Measurements from ENCODE around the gene SRGAP1.

Gene SRGAP1

DNA sequence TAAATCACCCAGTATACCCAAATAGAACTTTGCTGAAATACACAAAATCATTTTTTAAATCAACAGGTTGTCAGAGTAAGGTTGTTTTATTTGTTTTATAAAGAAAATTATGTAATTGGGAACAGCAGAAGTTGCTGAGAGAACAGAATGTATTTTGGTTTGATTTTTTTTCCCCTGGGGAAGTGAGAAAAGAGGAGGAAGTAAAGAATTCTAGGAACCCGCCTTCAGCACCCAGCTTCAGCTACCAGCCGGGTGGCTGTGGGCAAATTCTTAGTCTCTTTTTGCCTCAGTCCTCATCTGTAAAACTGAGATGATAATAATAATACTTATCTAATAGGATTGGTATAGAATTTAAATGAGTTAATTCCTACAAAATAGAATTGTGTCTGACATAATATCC lies 119.4 kb downstream of the SRGAP1 start:
- no peak for DNase-seq (ENCODE audit: low read depth in 2 of 2, low spot score in 1 of 2)

DNA sequence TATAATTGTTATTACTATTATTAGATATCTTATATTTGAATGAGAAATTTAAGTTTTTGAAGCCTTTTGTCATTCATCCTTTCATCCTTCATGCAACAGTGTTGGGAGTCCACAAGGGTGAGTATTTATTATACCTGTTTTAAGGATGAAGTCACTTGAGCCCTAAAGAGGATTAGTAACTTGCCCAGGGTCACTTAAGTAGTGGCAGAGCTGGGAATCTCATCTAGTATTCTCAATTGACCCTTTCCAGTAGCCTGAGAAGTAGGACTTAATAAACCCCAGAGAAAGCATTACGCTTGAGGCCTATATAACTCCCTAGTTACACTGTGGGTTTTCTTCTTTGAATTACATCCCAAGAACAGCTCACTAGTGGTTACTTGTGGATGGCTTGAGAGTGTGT lies 119.8 kb downstream of the SRGAP1 start:
- DNase-seq (ENCODE audit: low read depth in 2 of 2, low spot score in 1 of 2) = no peak

DNA sequence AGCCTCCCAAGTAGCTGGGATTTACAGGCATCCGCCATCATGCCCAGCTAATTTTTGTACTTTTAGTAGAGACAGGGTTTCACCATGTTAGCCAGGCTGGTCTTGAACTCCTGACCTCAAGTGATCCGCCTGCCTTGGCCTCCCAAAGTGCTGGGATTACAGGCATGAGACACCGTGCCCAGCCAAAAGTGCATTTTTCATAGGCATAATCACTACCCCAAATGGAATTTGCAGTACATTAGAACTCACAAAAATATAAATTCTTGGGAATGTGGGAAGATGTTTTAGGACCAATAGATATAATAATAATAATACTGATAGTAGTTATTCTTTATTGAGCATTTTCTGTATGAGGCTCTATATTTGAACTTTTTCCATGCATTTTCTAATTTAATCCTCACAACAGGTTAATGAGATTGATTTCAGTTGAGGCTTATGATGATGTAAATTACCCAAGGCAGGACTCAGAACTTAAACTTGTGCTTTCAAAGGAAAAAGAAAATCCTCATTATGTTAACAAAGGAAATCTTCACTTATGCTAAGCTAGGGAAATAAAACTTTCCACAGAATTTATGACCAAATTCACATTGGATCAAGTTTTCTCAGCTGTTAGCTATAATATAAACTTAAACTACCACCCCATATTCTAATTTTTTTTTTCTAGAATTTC lies 121.6 kb downstream of the SRGAP1 start:
- no peak for DNase-seq (ENCODE audit: low read depth in 2 of 2, low spot score in 1 of 2)

DNA sequence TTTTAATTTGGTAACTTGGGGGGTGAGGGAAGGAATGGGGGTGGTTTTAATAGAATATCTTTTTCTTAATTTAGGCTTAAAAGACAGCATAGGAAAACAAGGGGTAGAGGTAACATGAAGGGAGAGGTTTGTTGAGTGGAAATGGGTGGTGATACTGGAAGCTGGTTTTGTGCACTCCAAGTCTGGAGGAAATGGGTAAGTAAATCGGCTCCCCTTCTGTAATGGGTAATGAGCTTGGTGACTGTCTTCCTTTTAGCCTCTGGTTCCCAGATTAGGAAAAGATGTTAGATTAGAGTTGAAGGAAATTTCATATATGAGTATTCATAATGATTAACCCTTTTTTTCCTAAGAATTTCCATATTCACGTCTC lies 122.1 kb downstream of the SRGAP1 start:
- DNase-seq (ENCODE audit: low read depth in 2 of 2, low spot score in 1 of 2) = no peak

DNA sequence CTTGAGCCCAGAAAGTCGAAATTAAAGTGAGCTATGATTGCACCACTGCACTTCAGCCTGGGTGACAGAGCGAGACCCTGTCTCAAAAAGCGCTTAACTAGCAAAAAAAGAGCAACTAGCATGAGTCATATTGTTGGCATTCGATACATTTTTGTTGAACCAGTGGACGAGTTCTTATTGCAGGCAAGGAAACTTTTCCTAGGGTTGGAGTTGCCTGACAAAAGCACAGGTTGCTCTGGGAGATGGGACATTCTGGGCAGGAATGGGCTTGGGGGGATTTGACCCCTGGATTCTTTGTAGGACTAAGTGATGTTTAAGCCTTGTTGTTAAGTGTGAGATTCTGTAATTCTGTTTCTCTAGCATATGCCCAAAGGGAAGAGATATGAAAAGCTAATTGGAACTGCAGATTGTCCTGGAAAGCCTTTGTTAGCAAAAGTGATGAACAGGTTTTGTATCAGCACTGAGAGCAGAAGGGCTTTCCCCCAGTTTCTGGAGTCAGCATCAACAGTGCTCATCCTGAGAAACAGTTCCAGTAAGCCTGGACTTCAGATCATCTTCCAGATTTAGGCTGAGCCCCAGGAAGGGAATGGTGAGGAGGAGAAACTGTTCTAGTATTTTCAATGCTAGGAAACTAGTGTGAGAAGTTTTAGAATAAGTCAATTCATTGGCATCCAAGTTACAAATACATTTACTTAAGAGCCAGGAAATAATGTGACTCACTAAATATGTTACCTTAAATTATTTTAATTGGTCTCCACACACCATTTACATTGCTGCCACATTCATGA lies 123.1 kb downstream of the SRGAP1 start:
- DNase-seq (ENCODE audit: low read depth in 2 of 2, low spot score in 1 of 2) = no peak

DNA sequence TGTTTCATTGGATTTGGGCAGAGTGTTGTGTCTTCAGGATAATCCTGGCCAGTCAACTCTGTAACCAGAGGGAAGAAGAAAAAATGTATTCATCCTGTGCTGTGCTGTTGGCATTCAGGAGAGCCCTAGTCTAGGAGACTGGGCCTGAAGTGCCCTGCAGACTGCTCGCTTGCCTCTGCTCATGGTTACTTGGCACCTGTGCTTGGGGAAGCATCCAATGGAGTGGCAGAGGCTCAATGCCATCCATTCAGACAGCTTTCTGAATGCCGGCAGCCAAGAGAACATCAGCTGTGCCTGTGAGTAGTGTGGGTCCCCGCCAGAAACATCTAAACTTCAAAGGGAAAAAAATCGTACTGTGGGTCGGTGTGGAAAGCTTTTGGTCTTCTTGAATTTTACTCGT lies 124.2 kb downstream of the SRGAP1 start:
- DNase-seq (ENCODE audit: low read depth in 2 of 2, low spot score in 1 of 2) = no peak

DNA sequence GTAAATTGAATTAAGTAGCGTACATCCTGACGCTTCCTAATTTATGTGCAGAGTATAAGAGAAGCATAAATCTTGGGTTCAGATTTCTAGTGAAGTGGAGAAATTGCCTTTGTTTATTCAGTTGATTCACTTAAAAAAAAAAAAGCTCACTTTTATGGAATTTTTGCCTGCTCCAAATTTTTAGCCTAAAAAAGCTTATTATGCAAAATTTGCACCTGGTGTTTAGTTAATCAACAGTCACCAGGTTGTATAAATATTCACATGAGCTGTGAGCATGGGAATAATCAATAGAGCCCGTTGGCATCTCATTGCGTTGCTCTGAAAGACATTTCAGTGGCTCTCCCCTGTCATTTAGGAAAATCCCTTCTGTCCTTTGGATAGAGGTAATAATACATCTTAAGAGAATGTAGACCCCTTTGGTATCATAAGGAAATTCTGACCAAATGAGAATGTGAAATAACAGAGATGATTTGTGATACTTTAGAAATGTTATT lies 132.4 kb downstream of the SRGAP1 start:
- DNase-seq (ENCODE audit: low read depth in 2 of 2, low spot score in 1 of 2) = no peak

DNA sequence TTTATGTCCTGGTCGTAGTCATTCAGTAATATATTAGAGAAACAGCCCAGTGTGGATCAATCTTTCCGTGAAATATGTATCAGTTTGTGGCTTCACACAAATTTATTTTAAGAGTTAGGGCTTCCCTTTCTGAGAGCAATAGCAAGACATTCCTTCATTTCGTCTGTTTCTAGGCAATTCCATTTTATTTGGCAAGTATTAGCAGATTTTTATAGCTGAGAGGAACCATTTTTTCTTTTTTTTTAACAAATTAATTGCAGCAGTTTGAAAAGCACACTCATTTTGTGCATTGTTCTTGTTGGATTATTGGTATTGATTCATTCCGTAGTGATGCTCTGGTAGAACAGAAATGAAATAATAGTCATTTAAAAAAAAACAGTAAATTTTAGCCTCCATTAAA lies 132.9 kb downstream of the SRGAP1 start:
- no peak for DNase-seq (ENCODE audit: low read depth in 2 of 2, low spot score in 1 of 2)

DNA sequence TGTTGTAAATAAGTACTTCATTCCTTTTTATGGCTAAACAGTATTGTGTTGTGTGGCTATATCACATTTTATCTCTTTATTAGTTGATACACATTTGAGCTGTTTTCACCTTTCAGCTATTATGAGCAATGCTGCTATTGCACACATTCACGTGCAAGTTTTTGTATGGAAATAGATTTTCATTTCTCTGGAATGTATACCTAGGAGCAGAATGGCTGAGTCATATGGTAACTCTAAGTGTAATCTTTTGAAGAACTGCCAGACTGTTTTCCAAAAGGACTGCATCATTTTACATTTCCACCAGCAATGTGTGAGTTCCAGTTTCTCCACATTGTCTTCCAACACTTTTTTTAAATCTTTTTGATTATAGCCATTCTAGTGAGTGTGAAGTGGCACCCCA lies 134.0 kb downstream of the SRGAP1 start:
- DNase-seq (ENCODE audit: low read depth in 2 of 2, low spot score in 1 of 2) = no peak

DNA sequence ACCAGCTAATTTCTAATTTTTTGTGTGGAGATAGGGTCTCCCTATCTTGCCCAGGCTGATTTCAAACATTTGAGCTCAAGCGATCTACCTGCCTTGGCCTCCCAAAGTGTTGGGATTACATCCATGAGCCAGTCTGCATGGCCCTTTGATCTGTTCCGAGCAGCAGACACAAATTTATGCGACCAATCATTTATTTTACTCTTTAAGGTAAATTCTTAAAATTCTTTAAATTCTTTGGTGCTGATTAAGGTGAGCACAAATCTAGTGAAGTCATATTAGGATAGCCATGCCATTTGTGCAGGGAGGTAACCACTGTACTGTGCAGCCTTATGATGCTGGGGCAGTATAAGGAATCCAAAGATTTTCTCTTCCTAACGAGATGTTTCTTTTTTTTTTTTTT lies 135.7 kb downstream of the SRGAP1 start:
- DNase-seq (ENCODE audit: low read depth in 2 of 2, low spot score in 1 of 2) = no peak

DNA sequence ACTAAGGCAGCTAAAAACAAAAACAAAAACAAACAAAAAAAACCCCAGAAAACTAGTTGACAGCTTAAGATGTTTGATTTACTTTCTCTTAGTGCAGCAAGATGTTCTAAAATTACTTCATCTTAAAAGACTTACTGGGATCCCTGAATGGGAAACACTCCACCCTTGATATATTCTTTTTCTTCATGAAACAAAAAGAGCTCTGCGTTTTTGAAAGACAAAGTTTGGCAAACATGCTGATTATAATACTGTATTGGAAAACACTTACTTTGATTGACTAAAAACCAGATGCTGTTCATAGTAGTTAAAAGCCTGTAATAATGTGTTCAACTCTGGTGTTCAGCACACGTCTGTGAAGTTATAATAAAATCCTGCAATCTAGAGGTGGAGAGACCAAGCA lies 136.8 kb downstream of the SRGAP1 start:
- no peak for DNase-seq (ENCODE audit: low read depth in 2 of 2, low spot score in 1 of 2)

DNA sequence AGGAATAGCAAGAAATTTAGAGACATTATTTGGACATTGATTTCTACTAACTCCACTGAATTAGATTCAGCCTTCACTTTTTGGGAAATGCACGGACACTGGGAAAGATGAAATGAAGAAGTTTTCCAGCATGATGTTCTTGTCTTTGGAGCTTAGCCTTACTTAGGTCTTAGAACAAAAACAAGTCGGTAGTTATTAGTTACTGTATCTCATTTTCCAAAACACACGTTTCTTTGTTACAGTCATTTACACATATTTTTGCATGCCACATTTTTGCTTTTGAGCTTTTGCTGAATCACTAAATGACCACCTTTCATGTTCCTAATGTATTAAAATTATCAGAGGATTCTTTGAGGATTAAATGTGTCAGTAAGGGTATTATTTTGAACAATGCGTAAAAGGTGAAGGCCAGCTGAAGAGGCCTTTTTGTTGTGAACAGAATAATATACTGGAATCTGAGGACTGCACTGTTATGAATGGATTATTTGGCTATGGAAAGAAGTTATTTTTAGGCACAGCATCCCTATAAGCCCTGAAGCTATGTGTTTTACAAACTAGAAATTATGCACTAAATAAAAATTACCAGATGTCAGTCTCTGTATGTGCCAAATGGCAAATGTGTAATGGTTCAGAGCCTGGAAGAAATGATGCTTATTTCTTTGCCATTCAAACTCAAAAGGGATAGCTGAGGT lies 138.2 kb downstream of the SRGAP1 start:
- DNase-seq (ENCODE audit: low read depth in 2 of 2, low spot score in 1 of 2) = no peak

DNA sequence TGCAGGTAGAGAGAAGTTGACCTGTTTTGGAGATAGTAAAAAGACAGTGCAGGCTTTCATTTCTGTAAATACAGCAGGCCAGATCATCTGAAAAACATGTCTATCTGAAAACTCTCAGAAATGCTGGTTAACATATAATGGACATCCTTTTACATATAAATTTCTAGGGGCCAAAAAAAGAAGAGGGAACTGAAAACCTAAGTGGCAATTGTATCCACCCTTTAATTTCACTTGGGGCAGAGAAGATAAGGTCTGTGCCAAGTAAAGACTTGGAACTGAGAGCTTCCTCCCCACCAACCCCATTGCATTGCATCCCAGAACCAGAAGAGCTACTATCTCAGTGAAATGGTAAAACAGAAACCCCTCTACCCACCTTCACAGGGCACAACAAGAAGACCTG lies 141.0 kb downstream of the SRGAP1 start:
- DNase-seq (ENCODE audit: low read depth in 2 of 2, low spot score in 1 of 2) = no peak

DNA sequence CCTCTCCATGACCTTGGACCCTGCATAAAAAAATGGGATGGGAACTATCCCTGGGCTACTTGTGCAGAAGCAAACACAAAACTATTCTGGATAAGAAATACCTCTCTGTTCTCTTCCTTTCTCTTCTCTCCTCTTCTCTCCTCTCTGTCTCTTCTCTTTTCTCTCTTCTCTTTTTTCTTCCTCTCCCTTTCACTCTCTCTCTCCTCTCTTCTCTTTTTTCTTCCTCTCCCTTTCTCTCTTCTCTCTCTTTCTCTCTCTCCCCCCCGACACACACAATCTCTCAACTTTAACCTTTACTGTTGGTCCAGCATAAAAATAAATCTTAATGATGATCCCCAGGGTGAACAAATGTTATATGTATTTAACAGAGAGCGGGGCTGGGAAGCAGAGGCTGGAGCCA lies 141.4 kb downstream of the SRGAP1 start:
- DNase-seq (ENCODE audit: low read depth in 2 of 2, low spot score in 1 of 2) = no peak

DNA sequence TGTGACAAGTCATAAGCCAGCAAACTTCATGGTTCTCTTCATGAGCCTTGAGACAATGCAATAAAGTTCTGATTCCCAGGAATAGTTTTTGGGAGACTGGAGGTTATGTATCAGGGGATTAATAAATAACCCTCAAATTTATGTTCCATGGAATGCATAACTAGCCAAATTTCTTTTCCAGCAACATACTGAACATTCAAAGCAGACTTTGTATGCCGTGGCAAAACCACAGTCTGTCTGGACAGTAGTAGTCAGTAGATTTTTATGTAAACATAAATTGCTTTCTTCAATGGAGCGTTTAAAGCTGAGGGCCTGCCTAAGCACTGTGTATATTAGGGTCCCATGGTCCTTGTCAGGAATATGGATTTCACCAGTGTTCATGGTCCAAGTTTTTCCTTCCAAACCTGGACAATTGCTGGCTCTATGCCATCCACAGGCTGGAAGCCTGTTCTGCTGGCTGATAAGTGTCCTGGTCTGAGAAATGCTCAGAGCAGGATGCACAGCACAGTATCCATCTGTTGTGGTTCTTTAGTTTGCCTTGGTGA lies 144.9 kb downstream of the SRGAP1 start:
- DNase-seq (ENCODE audit: low read depth in 2 of 2, low spot score in 1 of 2) = no peak

DNA sequence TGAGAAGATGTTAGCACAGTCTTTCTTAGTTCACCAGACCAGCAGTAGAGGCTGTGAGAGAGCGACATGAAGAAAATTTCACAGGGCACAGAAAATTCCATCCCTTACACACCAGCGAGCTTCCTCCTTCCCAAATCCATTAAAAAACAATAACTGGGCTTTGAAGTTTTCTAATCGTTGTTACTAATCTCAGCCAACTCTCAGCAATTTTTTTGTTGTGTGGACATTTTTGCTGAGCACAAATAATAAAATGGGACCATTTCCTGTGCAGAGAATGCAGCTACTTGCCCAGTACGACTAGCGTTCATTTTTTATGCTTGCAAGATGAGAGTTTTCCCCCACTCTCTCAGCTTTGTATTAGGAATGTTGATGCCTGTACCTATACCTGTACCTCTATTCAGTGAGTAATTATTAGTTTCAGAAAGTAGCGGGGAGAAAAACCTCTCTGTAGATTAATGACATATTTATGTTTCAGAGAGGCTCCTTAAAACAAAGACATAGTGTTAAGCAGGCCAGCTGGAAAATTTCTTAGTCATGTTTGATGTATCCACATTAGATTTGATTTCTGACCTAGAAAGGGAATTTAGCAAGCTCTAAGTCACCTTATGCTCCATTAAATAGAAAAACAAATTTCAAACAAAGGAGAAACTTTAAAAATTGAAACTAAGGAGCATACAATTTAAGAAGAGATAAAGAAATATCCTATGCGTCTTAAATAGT lies 146.5 kb downstream of the SRGAP1 start:
- DNase-seq (ENCODE audit: low read depth in 2 of 2, low spot score in 1 of 2) = no peak

DNA sequence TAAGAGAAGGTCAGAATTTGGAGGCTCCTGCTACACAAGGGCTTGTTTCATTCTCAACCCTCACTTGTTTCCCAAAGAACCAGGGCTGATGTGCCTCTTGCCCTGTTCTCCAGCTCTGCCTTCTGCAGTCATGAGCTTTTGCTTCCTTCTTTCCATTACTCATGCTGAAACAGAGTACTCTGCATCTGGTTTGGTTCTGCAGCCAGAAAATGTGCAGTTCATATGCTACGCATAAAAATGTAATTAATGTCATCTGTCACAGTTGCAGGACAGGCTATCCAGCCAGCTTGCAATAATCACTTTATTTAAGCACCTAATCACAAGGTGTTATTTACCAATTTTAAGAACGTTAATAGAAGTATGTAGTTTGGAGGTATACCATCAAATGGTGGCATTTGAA lies 150.2 kb downstream of the SRGAP1 start:
- no peak for DNase-seq (ENCODE audit: low read depth in 2 of 2, low spot score in 1 of 2)

DNA sequence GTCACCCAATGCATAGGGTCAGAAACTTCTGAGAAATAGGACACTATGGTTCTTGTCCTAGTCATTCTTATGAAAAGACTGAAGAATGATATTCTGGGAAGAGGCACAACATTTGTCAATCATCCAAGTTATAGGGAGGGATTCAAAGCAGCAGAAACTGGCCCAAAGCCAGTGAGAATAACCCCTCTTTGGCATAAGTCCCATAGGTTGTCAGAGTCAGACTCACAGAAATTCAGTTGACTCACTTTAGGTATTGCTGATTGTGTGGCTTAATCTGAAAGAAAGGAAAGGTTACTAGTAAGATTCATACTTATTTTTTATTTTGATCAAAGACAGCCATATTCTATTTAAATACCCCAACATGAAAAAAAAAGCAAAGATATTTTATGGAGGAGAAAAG lies 151.0 kb downstream of the SRGAP1 start:
- DNase-seq (ENCODE audit: low read depth in 2 of 2, low spot score in 1 of 2) = no peak

DNA sequence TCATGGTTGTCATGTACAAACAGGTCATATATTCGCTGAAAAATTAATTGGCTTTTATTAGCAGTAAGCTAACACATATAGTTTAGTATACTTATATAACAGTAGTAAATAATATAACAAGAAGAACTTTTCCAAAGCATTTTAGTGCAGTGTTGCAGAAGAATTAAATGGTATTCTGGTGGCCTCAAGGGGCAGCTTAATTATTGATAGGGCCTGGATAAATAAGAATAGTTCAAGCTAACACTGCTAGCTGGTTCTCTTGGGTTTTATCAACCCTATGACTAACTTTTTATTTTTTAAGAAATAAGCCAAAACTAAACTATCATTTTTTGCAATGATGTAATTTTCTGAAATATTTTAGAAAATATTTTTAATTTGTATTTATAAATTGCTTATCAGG lies 152.1 kb downstream of the SRGAP1 start:
- DNase-seq (ENCODE audit: low read depth in 2 of 2, low spot score in 1 of 2) = no peak

DNA sequence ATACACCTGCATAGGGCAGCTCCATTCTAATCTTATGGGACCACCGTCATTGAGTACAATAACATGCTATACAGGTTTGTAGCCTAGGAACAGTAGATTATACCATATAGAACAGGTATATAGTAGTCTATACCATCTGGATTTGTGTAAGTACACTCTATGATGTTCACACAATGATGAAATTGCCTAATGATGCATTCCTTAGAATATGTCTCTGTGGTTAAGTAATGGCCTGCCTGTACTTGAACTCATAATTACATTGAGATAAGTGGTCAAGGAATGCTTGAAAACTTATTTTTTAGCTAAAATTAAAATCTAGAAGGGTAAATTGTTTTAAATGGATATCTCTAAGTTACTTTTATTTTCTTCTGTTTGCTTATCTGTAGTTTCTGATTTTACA lies 152.7 kb downstream of the SRGAP1 start:
- DNase-seq (ENCODE audit: low read depth in 2 of 2, low spot score in 1 of 2) = no peak

DNA sequence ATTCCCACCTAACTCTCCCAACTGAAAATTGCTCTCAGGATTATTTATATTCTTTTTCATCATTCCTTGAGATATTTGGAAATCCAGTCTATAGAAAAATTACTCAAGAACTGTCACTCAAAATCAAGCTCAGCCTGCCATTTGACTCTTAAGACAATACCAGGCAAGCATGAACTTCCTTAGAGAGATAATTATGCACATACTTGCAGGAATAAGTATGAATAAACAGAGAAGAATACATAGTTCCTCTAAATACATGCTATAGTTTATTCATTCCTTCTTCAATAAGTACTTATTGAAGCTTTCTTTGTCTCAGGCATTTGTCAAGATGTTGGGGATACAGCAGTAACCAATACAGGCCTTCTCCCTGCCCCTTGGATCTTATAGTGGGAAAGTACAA lies 154.1 kb downstream of the SRGAP1 start:
- no peak for DNase-seq (ENCODE audit: low read depth in 2 of 2, low spot score in 1 of 2)
